SK-N-MC (cell line): ENCODE measurements around the gene FBXO34.

Experiments used
- DNase-seq: peaks from one replicate; pipeline ENCODE4 v3.0.0-alpha.2; 2011; ENCODE audit warnings: low read depth, low spot score
- H3K27ac ChIP-seq: fragments of 200-600 bp; sonication (generic); 2 replicates; pipeline ENCODE4 v1.5.1; 2016; ENCODE audit warnings: mixed run types
- H3K36me3 ChIP-seq: fragments of 200-600 bp; sonication (generic); 2 replicates; pipeline ENCODE4 v1.6.1; 2017; ENCODE audit warnings: antibody characterized with exemption, low read length, mixed read lengths; ENCODE audit not compliant: insufficient read depth
- H3K4me3 ChIP-seq: fragments of 200-600 bp; sonication (generic); 2 replicates; pipeline ENCODE4 v1.5.1; 2016
- H3K9ac ChIP-seq: fragments of 200-600 bp; sonication (generic); 2 replicates; pipeline ENCODE4 v1.8.0; 2017; ENCODE audit warnings: mixed run types, mixed read lengths; ENCODE audit not compliant: insufficient read length
- H3K9me3 ChIP-seq: fragments of 200-600 bp; sonication (generic); 2 replicates; pipeline ENCODE4 v1.6.1; 2017; ENCODE audit warnings: low read depth, mild to moderate bottlenecking, antibody characterized with exemption, low read length, moderate library complexity, mixed read lengths
- EZH2 ChIP-seq: fragments of 200-600 bp; sonication (generic); IDR thresholded peaks from one replicate; pipeline ENCODE4 v1.6.1; 2017; ENCODE audit warnings: antibody characterized with exemption
- FOXP2 ChIP-seq: optimal IDR thresholded peaks from 2 replicates; pipeline ENCODE3; 2011; ENCODE audit warnings: mild to moderate bottlenecking, moderate library complexity; ENCODE audit not compliant: insufficient read depth; ENCODE audit errors: extremely low read length, control extremely low read depth
- POLR2AphosphoS5 ChIP-seq: IDR thresholded peaks from 2 replicates; pipeline ENCODE4 v1.6.1; 2012; ENCODE audit warnings: mild to moderate bottlenecking, low read depth, low read length, borderline replicate concordance

FBXO34 gene

GRCh38 chr14:55347040-55347439 is 75.8 kb downstream of the FBXO34 start:
- Histone ChIP-seq H3K9me3 (no peaks in the 10 kb centered on the region), H3K9ac (no peak overlapping the region), H3K36me3 (peaks cover 19% of the 10 kb centered on the region), H3K27ac (no peak overlapping the region), H3K4me3 (no peak overlapping the region)
- TF ChIP-seq EZH2 = no peak
- TF ChIP-seq POLR2AphosphoS5 = no peak
- TF ChIP-seq FOXP2 = no peak
- DNase-seq = no peak

DNA sequence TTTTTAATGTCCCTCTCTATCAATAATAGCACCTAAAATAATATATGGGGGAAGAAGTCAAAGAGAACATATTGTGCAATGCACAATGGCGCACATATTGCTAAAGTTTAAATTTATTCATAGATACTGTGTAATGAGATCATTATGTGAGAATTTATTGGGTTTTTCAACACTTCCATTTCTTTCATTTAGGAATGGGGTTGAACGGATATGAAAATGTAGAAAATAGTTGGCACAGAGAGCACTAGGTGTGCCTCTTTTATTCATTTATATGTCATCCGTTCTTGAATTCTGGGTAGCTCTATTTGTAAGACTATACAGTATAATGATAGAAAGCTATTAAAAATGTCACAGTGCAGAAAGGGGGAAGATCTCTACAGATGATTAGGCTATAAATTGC is 76.5 kb downstream of the FBXO34 start:
- Histone ChIP-seq H3K27ac (no peak overlapping the region), H3K36me3 (peaks cover 26% of the 10 kb centered on the region), H3K9me3 (no peaks in the 10 kb centered on the region), H3K4me3 (no peak overlapping the region), H3K9ac (no peak overlapping the region)
- no peak for DNase-seq
- TF ChIP-seq EZH2 (no peak), POLR2AphosphoS5 (no peak), FOXP2 (no peak)

DNA sequence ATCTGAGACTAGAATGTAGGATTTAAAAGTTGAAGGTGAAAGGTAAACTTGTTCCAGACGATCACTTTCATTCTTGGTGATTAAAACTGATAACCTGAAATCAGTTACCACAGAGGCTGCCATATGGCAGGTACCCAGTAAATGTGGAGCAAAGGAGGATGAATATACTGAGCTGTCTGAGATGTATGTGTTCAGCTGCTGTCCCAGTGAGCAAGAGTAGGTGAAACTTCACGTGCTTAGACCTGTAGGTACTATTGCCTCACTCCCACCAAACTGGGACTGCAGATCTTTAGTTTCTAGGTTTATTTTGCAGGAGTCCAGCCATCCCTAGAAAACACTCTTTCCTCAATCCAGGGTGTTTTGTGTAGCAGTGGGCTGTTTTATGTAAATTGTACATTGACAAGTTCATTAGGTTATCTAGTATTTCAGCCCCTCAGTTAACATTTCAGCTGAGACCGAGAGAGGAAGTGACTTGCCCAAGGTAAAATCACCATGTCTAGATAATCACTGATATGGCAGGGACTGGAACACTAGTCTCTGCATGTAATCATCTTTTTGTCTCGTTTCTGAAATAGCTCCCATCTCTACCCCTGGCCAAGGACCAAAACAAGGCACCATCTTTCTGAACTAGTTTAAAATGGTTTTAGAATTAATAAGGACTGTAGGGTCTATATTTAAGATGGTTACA is 77.7 kb downstream of the FBXO34 start:
- Histone ChIP-seq H3K9ac (no peak overlapping the region), H3K4me3 (no peak overlapping the region), H3K27ac (no peak overlapping the region), H3K9me3 (no peaks in the 10 kb centered on the region), H3K36me3 (peaks cover 28% of the 10 kb centered on the region)
- DNase-seq = no peak
- TF ChIP-seq EZH2 = no peak
- TF ChIP-seq FOXP2 = no peak
- TF ChIP-seq POLR2AphosphoS5 = no peak

- no peak for DNase-seq
- Histone ChIP-seq H3K36me3 (peaks cover 32% of the 10 kb centered on the region), H3K27ac (peak overlapping the region; percentile 15; the same call in 1 of the 2 replicates), H3K9me3 (no peaks in the 10 kb centered on the region), H3K9ac (no peak overlapping the region), H3K4me3 (no peak overlapping the region)
- TF ChIP-seq EZH2 = no peak
- TF ChIP-seq FOXP2 = no peak
- TF ChIP-seq POLR2AphosphoS5 = no peak
Measured at GRCh38 chr14:55349565-55349964, 78.3 kb downstream of the FBXO34 start.

- no peak for TF ChIP-seq FOXP2
- TF ChIP-seq POLR2AphosphoS5 = no peak
- DNase-seq = no peak
- Histone ChIP-seq H3K4me3 (no peak overlapping the region), H3K27ac (peak overlapping the region; percentile 15; the same call in 1 of the 2 replicates), H3K36me3 (peaks cover 39% of the 10 kb centered on the region), H3K9ac (no peak overlapping the region), H3K9me3 (no peaks in the 10 kb centered on the region)
Measured at GRCh38 chr14:55350461-55350860, 79.2 kb downstream of the FBXO34 start.

DNA sequence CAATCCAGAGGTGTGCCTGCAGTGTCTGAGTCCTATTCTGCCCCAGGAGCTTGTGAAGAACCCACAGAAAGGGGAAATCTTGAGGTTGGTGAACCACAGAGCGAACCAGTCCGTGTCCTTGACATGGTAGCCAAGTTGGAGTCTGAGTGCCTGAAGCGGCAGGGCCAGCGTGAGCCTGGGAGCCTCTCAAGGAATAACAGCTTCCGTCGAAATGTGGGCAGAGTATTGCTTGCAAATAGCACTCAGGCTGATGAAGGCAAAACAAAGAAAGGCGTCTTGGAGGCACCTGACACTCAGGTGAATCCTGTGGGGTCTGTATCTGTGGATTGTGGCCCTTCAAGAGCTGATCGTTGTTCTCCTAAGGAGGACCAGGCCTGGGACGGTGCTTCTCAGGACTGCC is 79.9 kb downstream of the FBXO34 start:
- Histone ChIP-seq H3K9me3 (no peaks in the 10 kb centered on the region), H3K36me3 (peaks cover 42% of the 10 kb centered on the region), H3K9ac (no peak overlapping the region), H3K27ac (no peak overlapping the region), H3K4me3 (no peak overlapping the region)
- no peak for DNase-seq
- TF ChIP-seq FOXP2 = no peak
- TF ChIP-seq POLR2AphosphoS5 = no peak
- TF ChIP-seq EZH2 = no peak

GRCh38 chr14:55352201-55352600 is 81.0 kb downstream of the FBXO34 start:
- no peak overlapping the region for H3K9ac ChIP-seq
- TF ChIP-seq FOXP2 (no peak), EZH2 (no peak), POLR2AphosphoS5 (no peak)
- no peak for DNase-seq
- H3K36me3 ChIP-seq = peaks cover 42% of the 10 kb centered on the region
- H3K4me3 ChIP-seq = no peak overlapping the region
- no peaks in the 10 kb centered on the region for H3K9me3 ChIP-seq
- no peak overlapping the region for H3K27ac ChIP-seq

GRCh38 chr14:55353686-55354467 is 82.7 kb downstream of the FBXO34 start:
- Histone ChIP-seq H3K36me3 (peaks cover 42% of the 10 kb centered on the region), H3K9me3 (no peaks in the 10 kb centered on the region), H3K4me3 (no peak overlapping the region), H3K9ac (no peak overlapping the region), H3K27ac (no peak overlapping the region)
- DNase-seq = no peak
- TF ChIP-seq EZH2 (no peak), FOXP2 (no peak), POLR2AphosphoS5 (no peak)

GRCh38 chr14:55354500-55354899 is 83.3 kb downstream of the FBXO34 start:
- no peak overlapping the region for H3K9ac ChIP-seq
- no peak overlapping the region for H3K27ac ChIP-seq
- no peak overlapping the region for H3K4me3 ChIP-seq
- TF ChIP-seq EZH2 (no peak), POLR2AphosphoS5 (no peak), FOXP2 (no peak)
- H3K9me3 ChIP-seq = no peaks in the 10 kb centered on the region
- DNase-seq = no peak
- peaks cover 42% of the 10 kb centered on the region for H3K36me3 ChIP-seq
